HepG2 (cell line): ENCODE results near the gene THSD8. TPM values are rescaled to one million over a fixed set of nuclear protein-coding genes. Genes with fewer than 3 reads are reported as not detected.

Source experiments
- CTCF ChIP-seq: sonication (generic); formaldehyde crosslinking; IDR thresholded peaks from 2 replicates; pipeline ENCODE4 v1.5.0; 2020; ENCODE audit warnings: mild to moderate bottlenecking, missing genetic modification reagents, moderate library complexity
- HOMEZ ChIP-seq: IDR thresholded peaks from 2 replicates; pipeline ENCODE4 v1.6.1; 2016; ENCODE audit warnings: low read depth
- KAT8 ChIP-seq: IDR thresholded peaks from 2 replicates; pipeline ENCODE4 v1.6.1; 2016; ENCODE audit warnings: missing genetic modification reagents, missing compliant biosample characterization
- KDM3A ChIP-seq: IDR thresholded peaks from 2 replicates; pipeline ENCODE4 v1.6.1; 2018; ENCODE audit warnings: low read depth, missing compliant biosample characterization
- LBX2 ChIP-seq: sonication (generic); formaldehyde crosslinking; IDR thresholded peaks from 2 replicates; pipeline ENCODE4 v1.5.0; 2020; ENCODE audit warnings: missing genetic modification reagents, mild to moderate bottlenecking, borderline replicate concordance
- MED1 ChIP-seq: sonication (generic); formaldehyde crosslinking; IDR thresholded peaks from 2 replicates; pipeline ENCODE4 v1.4.0; 2020; ENCODE audit warnings: missing genetic modification reagents
- PHF5A ChIP-seq: IDR thresholded peaks from one replicate; pipeline ENCODE4 v1.6.1; 2018; ENCODE audit warnings: low read depth, missing genetic modification reagents; ENCODE audit not compliant: unreplicated experiment
- POGZ ChIP-seq: sonication (generic); formaldehyde crosslinking; IDR thresholded peaks from 2 replicates; pipeline ENCODE4 v1.4.0; 2020; ENCODE audit warnings: mild to moderate bottlenecking, missing genetic modification reagents
- PPARG ChIP-seq: conservative IDR thresholded peaks from 2 replicates; pipeline ENCODE4 v1.6.1; 2016; ENCODE audit warnings: missing biosample characterization, missing genetic modification reagents
- SNAPC2 ChIP-seq: sonication (generic); formaldehyde crosslinking; IDR thresholded peaks from 2 replicates; pipeline ENCODE4 v1.8.1; 2022; ENCODE audit warnings: mild to moderate bottlenecking, missing genetic modification reagents
- STAG1 ChIP-seq: sonication (generic); formaldehyde crosslinking; IDR thresholded peaks from 2 replicates; pipeline ENCODE4 v1.4.0; 2020; ENCODE audit warnings: missing genetic modification reagents
- THRA ChIP-seq: sonication (generic); formaldehyde crosslinking; IDR thresholded peaks from 2 replicates; pipeline ENCODE4 v1.4.0; 2020; ENCODE audit warnings: missing genetic modification reagents, borderline replicate concordance
- UBTF ChIP-seq: sonication (generic); formaldehyde crosslinking; IDR thresholded peaks from 2 replicates; pipeline ENCODE4 v1.4.0; 2020; ENCODE audit warnings: mild to moderate bottlenecking, missing genetic modification reagents
- XRCC5 ChIP-seq: fragments of 200-400 bp; formaldehyde crosslinking; optimal IDR thresholded peaks from 2 replicates; pipeline ENCODE3; 2017; ENCODE audit warnings: mild to moderate bottlenecking, low read length
- ZFX ChIP-seq: sonication (generic); formaldehyde crosslinking; IDR thresholded peaks from 2 replicates; pipeline ENCODE4 v1.4.0; 2020; ENCODE audit warnings: mild to moderate bottlenecking, low read depth, missing genetic modification reagents, moderate library complexity
- ZFY ChIP-seq: sonication (generic); formaldehyde crosslinking; IDR thresholded peaks from 2 replicates; pipeline ENCODE4 v1.4.0; 2020; ENCODE audit warnings: missing genetic modification reagents
- ZNF18 ChIP-seq: sonication (generic); formaldehyde crosslinking; IDR thresholded peaks from 2 replicates; pipeline ENCODE4 v1.8.0; 2022; ENCODE audit warnings: mild to moderate bottlenecking, missing genetic modification reagents; ENCODE audit not compliant: insufficient replicate concordance
- ZNF703 ChIP-seq: sonication (generic); formaldehyde crosslinking; IDR thresholded peaks from 2 replicates; pipeline ENCODE4 v1.5.1; 2020; ENCODE audit warnings: missing genetic modification reagents, mild to moderate bottlenecking, moderate library complexity, borderline replicate concordance
- ZSCAN9 ChIP-seq: IDR thresholded peaks from 2 replicates; pipeline ENCODE4 v1.6.1; 2016; ENCODE audit warnings: borderline replicate concordance
- polyA plus RNA-seq, 8 experiments: library from polyadenylated mRNA; depleted of rRNA in 3 of 8; stranded (reverse) in 7 of 8; unstranded in 1 of 8; fragments of >200 nt; fragmentation: Illumina TruSeq in 4 of 8; extraction: Trizol in 4 of 8; gene quantifications; 2 replicates each; pipeline versions ENCODE4 v1.2.1 to v1.2.3, GENCODE V29; 2011 to 2016; ENCODE audit warnings: low read depth in 4 of 8, missing spikeins in 1 of 8, mixed read lengths in 1 of 8; ENCODE audit not compliant: insufficient read depth in 1 of 8
- total RNA-seq, 5 experiments: library from RNA; depleted of rRNA; stranded (reverse); fragments of >200 nt; fragmentation: Illumina TruSeq; extraction: Trizol; gene quantifications; 2 replicates each; pipeline ENCODE4 v1.2.3, GENCODE V29; 2016; ENCODE audit warnings: low read depth in 1 of 5

THSD8 gene
- total and polyA plus RNA-seq, 2 of the 13 experiments (the other 11 are each of a cell fraction or from before 2014, with no cell fraction given) = 4.8 to 14.9 TPM

GRCh38 chr19:12825254-12826131 lies 23.6 kb downstream of the THSD8 start (continued):
- TF ChIP-seq ZNF18 (CRISPR knock-in tag) = no peak
- TF ChIP-seq STAG1 = peak; percentile 20
- peak; percentile 54; the same call in 1 of the 2 replicates for TF ChIP-seq ZFX
- peak; percentile 45; the same call in 1 of the 2 replicates for TF ChIP-seq ZFY
- TF ChIP-seq MED1 (CRISPR knock-in tag) = 0 out of 2 replicates have a peak, but pooled peaks have one; percentile 41
- TF ChIP-seq KAT8 (CRISPR knock-in tag) = 0 out of 2 replicates have a peak, but pooled peaks have one; percentile 33
- TF ChIP-seq THRA (CRISPR knock-in tag) = 0 out of 2 replicates have a peak, but pooled peaks have one; percentile 20
- TF ChIP-seq ZNF703 (CRISPR knock-in tag) = no peak
- TF ChIP-seq UBTF (CRISPR knock-in tag) = peak; percentile 48; the same call in 1 of the 2 replicates
- no peak for TF ChIP-seq SNAPC2 (CRISPR knock-in tag)
- TF ChIP-seq ZSCAN9 (CRISPR knock-in tag) = no peak
- TF ChIP-seq PHF5A (CRISPR knock-in tag) = no peak
- TF ChIP-seq KDM3A (CRISPR knock-in tag) = 0 out of 2 replicates have a peak, but pooled peaks have one; percentile 41
- TF ChIP-seq PPARG (CRISPR knock-in tag) = peak; percentile 70; the same call in 1 of the 2 replicates
- no peak for TF ChIP-seq POGZ
- 0 out of 2 replicates have a peak, but pooled peaks have one; percentile 37 for TF ChIP-seq HOMEZ (CRISPR knock-in tag)
- peak; percentile 83 for TF ChIP-seq CTCF (CRISPR knock-in tag)
- TF ChIP-seq XRCC5 = peak; percentile 73
- TF ChIP-seq LBX2 (CRISPR knock-in tag) = no peak
